MV-4-11 (cell line): ENCODE measurements around the gene OPN1LW.
"Not testable (repeated sequence)": the region's sequence is repeated elsewhere in the genome, so short reads cannot be mapped to it uniquely, and the experiment has no call there.

Experiments
- DNase-seq: peaks from one replicate; lab custom pipeline; 2025; lab: John Stamatoyannopoulos, UW

Gene OPN1LW

DNA sequence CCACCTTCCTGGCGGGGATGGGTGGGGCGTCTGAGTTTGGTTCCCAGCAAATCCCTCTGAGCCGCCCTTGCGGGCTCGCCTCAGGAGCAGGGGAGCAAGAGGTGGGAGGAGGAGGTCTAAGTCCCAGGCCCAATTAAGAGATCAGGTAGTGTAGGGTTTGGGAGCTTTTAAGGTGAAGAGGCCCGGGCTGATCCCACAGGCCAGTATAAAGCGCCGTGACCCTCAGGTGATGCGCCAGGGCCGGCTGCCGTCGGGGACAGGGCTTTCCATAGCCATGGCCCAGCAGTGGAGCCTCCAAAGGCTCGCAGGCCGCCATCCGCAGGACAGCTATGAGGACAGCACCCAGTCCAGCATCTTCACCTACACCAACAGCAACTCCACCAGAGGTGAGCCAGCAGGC is at the start of gene OPN1LW:
Gene OPN1LW (plus strand): TSS at position 234 of the 400 bp plus-strand sequence. CDS start 41 bp downstream, at position 275.
- DNase-seq = not testable (repeated sequence)

DNA sequence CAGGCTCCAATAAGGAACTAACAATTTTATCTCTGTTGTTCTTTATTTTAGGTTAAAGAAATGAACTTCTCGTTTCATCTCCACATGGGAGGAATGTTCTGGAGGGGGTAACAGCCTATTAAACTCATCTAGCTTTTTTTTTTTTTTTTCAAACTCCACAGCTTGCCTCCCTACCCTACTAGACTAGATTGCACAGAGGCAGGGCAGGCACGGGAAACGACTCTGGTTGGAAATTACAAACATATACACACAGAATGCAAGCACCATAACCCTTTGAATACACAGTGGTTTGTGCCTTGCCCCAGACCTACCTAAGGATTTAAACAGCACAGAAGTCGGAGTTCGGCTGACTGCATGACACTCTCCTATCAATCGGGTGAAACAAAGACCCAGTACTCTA is 49.2 kb upstream of the OPN1LW start:
- DNase-seq = no peak

DNA sequence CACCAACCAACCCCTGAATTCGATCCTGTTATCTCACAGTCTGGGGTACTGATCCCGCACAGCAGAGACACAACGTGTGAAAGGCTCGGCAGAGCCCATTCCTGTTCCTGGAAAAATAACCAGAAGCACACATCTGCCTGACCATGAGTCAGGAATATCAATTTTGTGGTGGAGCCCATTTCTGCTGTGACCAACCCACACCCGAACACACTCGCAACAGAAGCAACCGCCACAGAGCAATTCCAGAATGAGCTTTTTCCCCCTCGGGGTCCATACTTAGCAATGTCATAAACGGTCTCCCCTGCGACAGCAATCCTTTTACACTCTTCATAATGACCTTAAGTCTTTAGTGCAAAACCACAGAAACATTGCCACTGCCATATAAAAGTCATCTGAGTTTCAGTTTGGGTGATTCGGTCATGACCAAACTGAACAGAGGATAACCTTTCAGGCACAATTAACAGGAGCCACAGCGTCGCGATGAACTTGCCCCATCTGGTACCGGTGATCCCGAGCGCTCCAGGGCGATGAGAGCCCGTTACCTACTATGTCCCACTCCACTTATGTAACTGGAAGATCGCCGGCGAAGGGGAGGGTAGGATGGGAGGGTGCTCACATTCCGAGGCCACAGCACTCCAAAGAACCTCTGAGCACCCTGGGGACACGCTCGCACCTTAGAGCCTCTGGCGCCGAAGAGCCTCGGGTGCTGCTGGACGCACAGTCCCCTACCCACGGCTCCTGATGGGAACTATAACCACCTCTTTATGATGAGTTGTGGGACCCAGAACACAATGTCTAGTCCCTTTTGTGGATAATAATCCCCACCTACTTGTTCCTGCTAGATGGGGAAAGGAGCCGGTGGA is 47.7 kb upstream of the OPN1LW start:
- DNase-seq = no peak

DNA sequence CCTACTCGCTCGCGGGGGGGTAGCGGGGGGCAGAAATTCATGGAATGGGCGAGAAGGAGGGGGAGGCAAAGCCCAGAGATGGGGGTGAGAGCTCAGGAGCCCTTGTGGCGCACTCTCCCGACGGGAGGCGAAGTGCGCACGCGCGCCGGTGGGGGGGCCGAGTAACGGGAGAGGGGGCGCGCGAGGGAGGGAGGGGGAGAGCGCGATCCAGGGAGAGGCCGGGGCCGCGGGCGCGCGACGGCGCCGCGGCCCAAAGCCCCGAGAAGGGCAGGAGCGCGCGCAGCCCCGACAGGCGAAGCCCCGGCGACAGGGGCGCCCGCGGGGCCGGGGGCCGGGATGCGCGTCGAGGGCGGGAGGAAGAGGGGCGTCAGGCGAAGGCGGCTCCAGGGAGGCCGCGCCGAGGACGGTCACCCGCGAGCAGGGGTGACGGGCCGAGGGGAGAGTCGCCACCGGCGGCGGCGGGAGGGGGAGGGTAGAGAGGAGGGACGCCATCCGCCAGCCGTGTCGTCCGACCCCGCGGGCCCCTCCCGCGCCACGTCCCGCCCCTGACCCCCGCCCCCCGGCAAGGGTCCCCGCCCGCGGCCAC is 46.9 kb upstream of the OPN1LW start:
- peak; percentile 10 for DNase-seq

DNA sequence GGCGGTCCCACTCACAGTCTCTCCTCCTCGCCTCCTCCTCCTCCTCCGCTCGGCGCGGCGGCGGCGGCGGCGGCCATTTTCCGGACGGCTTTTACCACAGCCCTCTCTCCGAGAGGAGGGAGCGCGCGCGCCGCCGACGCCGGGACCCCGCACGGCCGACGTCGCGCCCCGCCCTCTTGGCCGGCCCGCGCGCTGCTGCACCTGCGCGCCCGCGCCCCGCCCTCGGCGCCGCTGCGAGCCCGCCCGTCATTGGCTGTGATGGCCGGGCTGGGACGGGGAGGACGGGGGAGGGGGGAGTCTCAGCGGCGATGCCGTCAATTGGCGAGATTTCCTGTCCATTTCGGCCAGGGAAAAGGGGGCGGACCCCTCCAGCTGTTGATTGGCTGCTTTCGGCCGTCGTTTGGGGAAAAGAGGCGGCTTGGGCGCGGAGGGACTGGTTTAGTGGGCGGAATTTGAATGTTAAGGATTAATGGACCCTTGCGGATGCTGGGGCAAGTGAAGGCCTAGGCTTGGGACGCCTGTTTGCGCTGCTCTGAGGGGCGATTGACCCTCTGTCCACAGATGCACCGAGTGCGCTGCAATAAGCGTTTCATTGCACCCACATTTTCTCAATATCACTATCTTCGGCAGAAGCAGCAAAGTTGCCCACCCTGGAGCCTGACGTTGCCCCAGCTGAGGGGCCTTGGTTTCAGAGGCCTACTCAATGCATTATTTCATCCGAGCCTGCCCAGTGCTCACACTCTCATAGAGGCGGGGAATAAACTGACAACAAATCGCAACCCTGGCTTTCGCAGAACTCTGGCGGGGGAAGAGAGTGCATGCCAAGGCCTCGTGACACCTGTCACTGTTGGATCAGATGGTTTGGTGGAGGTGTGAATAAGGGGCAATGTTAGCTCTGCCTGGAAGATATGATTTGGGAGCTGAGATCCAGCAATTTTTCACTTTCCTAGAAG is 46.2 kb upstream of the OPN1LW start, which contains the start of gene MECP2:
Gene MECP2 (minus strand): TSS at position 129 of the 953 bp plus-strand sequence.
- DNase-seq = peak; percentile 87

DNA sequence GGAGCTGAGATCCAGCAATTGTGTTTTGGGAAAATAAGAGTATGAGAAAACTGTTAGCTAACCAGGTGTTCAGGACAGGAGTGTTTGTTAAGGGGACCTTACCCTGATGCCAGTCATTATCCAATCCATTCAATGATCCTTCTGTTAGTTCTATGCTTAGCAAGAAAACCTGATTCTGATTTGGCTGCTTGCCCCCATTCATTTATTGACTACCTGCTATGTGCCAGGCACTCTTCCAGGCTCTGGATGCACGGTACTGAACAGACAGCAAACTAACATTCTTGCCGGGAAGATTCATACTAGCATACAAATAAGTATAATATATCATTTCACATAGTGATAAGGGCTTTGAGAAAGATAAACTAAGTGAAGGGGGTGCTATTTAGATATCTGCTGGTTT is 45.5 kb upstream of the OPN1LW start:
- DNase-seq = no peak

DNA sequence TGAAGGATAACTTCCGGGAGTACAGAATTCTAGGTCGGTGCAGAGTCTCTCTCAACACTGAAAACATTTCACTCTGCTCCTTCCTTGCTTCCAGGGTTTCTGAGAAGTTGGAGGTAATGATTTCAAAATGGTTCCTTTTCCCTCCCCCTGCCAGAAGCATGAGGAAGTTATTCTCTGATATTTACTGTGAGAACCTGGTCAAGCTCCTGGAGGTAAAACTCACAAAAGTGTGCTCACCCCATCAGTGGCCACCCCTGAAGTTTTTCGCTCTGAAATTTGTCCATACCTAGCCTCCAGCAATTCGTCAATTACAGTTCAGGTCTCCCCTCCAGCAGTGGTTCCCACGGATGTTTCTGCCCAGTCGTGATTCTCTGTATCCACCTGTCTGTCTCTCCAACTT is 30.3 kb upstream of the OPN1LW start:
- no peak for DNase-seq

DNA sequence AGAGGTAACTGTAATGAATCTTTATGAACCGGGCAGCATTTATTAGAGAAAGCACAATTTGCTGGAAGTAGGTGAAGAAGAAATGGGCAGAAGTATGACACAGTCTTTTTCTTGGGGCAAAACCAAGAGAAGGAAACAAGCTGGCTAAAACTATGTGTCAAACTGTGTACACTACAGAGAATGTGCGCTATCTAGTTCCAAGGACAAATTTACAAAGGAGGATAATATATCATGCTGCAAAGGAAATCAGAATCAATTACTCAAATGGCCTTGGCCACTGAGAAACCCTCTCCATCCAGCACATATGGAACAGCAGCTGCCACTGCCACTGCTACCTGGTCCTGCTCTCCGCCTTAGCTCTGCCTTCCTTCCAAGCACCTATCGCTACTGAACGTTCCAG is 29.4 kb upstream of the OPN1LW start:
- no peak for DNase-seq

DNA sequence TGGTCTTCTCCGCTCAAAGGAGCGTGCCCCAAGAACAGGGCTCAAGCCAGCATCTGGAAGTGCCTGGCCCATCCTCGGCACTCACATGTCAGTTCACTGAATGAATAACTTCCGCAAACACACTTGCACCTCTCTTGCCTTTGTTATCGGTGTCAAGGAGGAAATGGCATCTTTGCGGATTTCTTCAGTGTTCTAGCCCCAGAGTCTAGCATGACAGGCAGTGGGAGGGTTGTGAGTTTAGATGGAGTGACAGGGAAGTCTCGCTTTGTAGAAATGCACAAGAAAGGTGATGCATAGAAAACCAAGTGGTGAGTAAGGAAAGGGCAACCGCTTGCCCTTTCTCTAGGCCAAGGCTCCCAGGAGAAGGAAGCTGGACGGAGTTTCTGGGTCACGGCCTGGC is 29.0 kb upstream of the OPN1LW start:
- DNase-seq = no peak

DNA sequence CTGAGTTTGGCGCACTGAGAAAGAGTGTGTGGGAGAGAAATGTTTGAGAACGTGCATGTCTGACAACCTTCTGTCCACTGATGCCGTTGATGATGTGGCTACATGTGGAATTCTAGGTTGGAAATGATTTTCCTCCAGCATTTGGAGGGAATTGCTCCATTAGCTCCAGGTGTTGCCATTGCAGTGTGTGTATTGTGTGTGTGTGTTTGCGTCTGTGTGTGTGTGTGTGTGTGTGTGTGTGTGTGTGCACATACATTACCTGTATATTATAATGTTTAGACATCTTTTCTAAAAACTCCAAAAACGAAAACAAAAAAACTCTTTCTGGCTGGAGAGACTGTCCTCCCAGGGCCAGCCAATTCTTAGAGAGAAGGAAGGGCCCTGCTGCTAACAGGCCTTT is 28.3 kb upstream of the OPN1LW start:
- no peak for DNase-seq

DNA sequence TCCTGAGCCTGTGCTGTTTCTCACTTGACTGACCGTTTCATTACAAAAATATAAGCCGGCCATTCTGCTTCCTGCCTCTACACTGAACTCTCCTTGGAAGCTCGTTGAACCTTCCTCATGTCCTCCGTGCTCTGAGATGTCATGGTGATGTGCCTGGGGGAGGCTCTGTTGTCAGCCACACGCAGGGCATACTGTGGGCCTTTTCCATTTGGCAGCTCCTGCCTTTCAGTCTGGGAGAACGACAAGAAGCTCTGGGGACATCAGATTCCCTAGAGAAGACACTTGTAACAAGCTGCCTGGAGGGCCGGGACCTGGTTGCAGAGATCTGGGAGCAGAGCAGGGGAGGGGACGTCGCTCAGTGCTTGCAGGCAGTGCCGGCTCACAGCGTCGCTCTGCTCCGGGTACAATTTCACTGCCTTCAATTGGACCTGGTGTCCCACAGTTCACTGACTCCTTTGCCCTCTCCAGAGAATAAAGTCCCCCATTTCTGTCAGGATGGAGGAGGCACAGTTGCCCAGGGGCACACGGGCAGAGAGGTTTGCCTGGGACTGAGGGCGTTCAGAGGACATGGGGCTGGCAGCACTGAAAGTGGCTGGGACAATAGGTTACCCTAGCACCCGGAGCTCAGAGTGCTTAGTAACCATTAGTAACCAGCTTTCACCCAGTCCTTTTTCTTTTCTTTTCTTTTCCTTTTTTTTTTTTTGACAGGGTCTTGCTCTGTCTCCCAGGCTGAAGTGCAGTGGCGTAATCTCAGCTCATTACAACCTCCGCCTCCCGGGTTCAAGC is 27.4 kb upstream of the OPN1LW start:
- no peak for DNase-seq

DNA sequence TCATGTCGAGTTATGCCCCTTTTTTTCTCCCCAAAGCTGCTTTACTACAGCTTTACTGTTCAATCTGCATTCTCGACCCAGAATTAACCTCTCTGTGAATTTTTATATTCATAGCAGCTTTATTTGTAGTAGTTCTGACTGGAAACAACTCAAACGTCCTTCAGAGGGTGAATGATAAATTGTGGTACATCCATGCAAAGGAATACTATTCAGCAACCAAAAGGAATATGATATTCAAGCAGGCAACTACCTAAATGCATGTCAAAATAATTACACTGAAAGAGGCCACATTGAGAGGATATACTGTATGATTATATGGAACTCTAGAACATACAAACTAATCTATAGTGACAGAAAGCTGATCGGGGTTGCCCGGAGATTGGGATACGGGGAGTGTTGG is 26.5 kb upstream of the OPN1LW start:
- DNase-seq = no peak

DNA sequence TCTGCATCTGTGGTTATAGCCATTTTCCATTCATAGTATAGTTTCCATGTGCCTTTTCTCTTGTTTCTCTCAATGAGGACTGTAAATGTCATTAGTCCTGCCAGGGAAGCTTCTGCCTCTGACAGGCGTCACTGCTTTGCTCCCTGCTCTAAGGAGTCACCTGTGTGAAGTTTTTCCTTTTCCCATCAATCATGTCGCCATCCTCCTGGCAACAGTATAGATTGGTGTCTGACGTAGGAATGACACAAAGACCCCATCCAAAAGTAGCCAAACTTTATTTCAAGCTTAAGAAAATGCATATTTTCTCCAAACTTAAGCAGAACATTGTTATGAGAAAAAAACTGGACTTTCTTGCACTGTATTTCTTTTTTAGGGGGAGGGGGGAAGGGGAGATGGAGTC is 23.5 kb upstream of the OPN1LW start:
- no peak for DNase-seq

DNA sequence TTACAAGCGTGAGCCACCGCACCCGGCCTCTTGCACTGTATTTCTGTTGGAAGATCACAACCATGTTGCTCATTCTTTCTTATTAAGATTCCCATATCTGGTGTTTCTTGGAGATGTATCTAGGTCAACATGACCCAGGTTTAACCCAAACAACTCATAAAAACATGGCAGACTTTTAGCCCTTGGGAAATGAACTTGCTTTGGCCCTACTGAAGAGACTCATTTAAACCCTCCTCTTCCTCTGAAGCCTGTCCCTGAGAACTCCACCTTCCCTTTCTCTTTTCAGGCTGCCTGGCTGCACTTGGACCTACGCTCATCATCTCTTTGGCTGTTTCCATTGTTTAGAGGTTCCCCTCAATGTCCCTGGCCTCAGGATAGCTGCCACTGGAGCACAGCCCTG is 22.8 kb upstream of the OPN1LW start:
- no peak for DNase-seq

DNA sequence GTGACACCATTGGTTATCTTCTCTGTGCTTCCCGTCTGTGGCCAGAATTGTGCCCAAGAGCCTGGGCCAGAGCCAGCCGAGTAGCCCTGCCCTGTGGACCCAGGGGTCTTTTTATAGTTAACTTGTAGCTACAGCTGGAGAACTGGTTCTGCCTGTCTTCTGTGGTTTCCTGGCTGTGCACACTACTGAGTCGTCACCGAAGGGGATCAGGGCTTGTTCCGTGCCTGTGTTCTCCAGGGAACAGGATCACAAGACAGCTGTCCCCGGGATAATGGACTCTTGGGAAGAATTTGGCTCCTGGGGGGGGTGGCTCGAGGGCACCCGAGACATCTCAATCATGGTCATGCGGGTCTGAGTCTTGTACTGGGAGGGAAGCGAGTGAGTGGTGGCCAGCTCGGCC is 22.1 kb upstream of the OPN1LW start:
- no peak for DNase-seq

DNA sequence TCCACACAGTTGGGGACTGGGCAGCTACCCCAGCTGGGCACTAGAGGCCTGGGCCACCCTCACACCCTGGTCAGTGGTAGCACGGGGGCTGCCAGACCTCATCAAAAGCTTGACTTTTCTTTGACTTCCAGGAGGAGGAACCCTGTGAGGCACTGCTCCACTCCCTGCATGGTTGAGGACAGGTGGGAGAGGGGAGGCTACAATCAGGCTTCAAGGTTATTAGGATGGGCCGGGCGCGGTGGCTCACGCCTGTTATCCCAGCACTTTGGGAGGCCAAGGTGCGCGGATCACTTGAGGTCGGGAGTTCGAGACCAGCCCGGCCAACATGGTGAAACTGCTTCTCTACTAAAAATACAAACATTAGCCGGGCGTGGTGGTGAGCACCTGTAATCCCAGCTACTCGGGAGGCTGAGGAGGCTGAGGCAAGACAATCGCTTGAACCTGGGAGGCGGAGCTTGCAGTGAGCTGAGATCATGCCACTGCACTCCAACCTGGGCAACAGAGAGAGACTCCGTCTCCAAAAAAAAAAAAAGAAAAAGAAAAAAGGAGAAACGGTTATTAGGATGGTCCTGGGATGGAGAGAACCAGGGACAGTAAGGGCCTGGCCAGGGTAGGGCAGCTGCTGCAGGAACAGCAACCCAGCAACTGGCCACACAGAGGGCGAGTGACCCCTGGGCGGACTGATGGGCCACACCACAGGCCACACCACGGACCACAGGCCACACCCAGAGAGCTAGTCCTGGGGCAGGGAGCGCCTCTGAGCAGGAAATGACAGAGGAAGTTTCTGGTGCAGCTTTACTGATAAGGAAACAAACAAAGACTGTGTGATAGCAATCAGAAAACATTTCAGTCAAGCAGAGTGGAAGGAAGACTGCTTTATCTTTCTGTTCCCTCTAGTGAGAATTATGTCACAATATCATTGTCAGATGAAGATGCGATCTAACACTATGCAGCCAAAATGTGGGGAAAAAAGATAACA is 20.5 kb upstream of the OPN1LW start:
- peak; percentile 75 for DNase-seq

DNA sequence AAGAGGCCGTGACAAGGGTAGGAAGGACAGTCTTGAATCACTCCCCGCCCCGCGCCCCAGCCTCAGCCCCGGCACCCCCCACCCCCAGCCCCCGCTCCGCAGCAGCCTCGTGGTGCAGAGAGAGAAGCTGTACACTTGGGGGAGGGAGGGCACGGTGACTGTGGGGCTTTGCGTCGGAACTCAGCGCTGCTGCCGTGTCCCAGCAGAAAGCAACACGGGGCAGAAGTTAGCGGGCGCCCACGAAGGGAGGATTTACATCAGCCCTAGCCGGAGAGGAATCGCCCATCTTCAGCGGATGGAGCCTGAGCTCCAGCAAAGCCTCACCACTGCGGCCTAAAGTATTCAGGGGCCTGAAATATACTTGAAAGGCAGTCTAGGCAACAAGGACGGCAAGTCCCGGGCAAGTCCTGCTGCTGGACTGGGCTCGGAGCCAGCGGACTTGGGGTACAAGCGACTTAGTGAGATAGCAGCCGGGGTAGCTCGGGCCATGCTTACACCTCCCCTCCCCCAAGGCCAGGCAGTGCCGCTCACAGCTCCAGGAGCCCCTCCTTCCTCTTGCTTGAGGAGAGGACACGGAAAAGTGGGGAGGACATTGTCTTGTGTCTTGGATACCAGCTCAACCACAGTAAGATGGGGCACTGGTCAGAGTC is 18.5 kb upstream of the OPN1LW start:
- no peak for DNase-seq

DNA sequence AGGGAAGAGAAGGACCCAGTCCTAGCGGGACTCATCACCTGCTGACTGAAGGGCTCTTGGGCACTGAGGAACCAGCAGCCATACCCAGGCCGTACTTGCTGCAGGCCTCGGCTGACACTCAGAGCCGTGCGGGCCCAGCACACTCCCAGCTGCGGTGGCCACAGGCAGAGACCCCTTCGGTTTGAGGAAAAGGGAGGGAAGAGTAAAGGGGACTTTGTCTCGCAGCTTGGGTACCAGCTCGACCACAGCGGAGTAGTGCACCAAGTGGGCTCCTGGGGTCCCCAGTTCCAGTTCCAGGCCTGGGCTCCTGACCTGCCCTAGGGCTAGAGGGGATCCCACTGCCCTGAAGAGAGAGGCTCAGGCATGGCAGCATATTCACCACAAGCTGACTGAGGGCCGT is 17.9 kb upstream of the OPN1LW start:
- no peak for DNase-seq

DNA sequence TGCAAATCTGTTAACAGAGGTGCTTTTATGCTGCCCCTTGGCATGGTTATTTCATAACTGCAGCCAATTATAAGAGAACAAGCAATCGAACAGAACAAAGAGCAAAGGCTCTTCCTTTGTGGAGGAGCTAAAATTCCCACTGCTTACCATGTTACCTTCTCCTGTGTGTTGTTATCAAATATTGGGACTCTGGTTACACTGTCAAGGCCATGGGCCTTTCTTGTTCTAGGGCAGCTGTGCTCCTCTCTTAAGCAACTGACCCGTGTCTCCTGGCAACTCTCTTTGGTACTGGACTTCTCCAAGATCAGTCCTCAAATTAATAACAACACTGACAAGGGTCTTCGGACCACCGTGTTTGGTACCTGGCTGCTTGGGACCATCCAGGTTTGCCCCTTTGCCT is 12.1 kb upstream of the OPN1LW start:
- DNase-seq = no peak

DNA sequence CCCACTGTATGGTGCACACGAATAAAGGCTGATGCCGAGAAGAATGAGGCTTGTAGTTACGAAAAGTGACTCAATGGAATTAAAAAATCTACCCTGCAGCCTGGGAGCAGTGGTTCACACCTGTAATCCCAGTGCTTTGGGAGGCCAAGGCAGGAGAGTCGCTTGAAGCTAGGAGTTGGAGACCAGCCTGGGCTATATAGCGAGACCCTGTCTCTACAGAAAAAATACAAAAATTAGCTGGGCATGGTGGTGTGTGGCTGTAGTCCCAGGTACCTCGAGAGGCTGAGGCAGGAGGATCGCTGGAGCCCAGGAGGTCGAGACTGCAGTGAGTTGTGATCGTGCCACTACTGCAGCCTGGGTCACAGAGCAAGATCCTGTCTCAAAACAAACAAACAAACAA is 11.7 kb upstream of the OPN1LW start:
- no peak for DNase-seq
